ENCODE results near the gene PBX2. TPM values are rescaled to one million over a fixed set of nuclear protein-coding genes. Genes with fewer than 3 reads are reported as not detected.

The PBX2 gene
- total RNA-seq, 1 donor from 2014 or later, result 50.1 TPM

GRCh38 chr6:32182555-32182981 is 7.4 kb downstream of the PBX2 start:
- Histone ChIP-seq H3K9me3 (ENCODE audit: control insufficient read depth in 3 of 3, low read length in 3 of 3) (no peaks in the 10 kb centered on the region), H3K27ac (ENCODE audit: low read depth, low read length) (no peak overlapping the region), H3K36me3 (ENCODE audit: control insufficient read depth in 3 of 3, insufficient read depth in 3 of 3, low read length in 3 of 3) (peaks cover 36 to 44% (median 37%) of the 10 kb centered on the region in 3 donors), H3K4me3 (ENCODE audit: low read length in 3 of 3) (no peak overlapping the region), H3K4me1 (ENCODE audit: control insufficient read depth in 3 of 3, insufficient read depth in 3 of 3, low read length in 3 of 3) (peaks cover 46 to 57% (median 53%) of the 10 kb centered on the region in 3 donors), H3K27me3 (ENCODE audit: control insufficient read depth in 3 of 3, insufficient read depth in 3 of 3, low read length in 3 of 3) (no peaks in the 10 kb centered on the region), H3K9ac (ENCODE audit: low read depth in 1 of 3, low read length in 3 of 3) (peak overlapping the region in 2 of 3 donors; percentile 40 to 57)

GRCh38 chr6:32181915-32182529 is 8.0 kb downstream of the PBX2 start:
- Histone ChIP-seq H3K4me3 (ENCODE audit: low read length in 3 of 3) (no peak overlapping the region), H3K9ac (ENCODE audit: low read depth in 1 of 3, low read length in 3 of 3) (peak overlapping the region in 1 of 3 donors; percentile 57), H3K4me1 (ENCODE audit: control insufficient read depth in 3 of 3, insufficient read depth in 3 of 3, low read length in 3 of 3) (peaks cover 50 to 59% (median 53%) of the 10 kb centered on the region in 3 donors), H3K27me3 (ENCODE audit: control insufficient read depth in 3 of 3, insufficient read depth in 3 of 3, low read length in 3 of 3) (no peaks in the 10 kb centered on the region), H3K36me3 (ENCODE audit: control insufficient read depth in 3 of 3, insufficient read depth in 3 of 3, low read length in 3 of 3) (peaks cover 31 to 39% (median 32%) of the 10 kb centered on the region in 3 donors), H3K27ac (ENCODE audit: low read depth, low read length) (no peak overlapping the region), H3K9me3 (ENCODE audit: control insufficient read depth in 3 of 3, low read length in 3 of 3) (no peaks in the 10 kb centered on the region)

- Histone ChIP-seq H3K4me3 (ENCODE audit: low read length in 3 of 3) (no peak overlapping the region), H3K9me3 (ENCODE audit: control insufficient read depth in 3 of 3, low read length in 3 of 3) (no peaks in the 10 kb centered on the region), H3K9ac (ENCODE audit: low read depth in 1 of 3, low read length in 3 of 3) (no peak overlapping the region), H3K4me1 (ENCODE audit: control insufficient read depth in 3 of 3, insufficient read depth in 3 of 3, low read length in 3 of 3) (peaks cover 53 to 59% (median 55%) of the 10 kb centered on the region in 3 donors), H3K27ac (ENCODE audit: low read depth, low read length) (no peak overlapping the region), H3K27me3 (ENCODE audit: control insufficient read depth in 3 of 3, insufficient read depth in 3 of 3, low read length in 3 of 3) (no peaks in the 10 kb centered on the region), H3K36me3 (ENCODE audit: control insufficient read depth in 3 of 3, insufficient read depth in 3 of 3, low read length in 3 of 3) (peaks cover 25 to 31% (median 27%) of the 10 kb centered on the region in 3 donors)
These were observed 8.8 kb downstream of the PBX2 start for GRCh38 chr6:32181148-32181702.

GRCh38 chr6:32179766-32180405 is 10.1 kb downstream of the PBX2 start:
- Histone ChIP-seq H3K27me3 (ENCODE audit: control insufficient read depth in 3 of 3, insufficient read depth in 3 of 3, low read length in 3 of 3) (no peaks in the 10 kb centered on the region), H3K9me3 (ENCODE audit: control insufficient read depth in 3 of 3, low read length in 3 of 3) (no peaks in the 10 kb centered on the region), H3K9ac (ENCODE audit: low read depth in 1 of 3, low read length in 3 of 3) (peak overlapping the region in 1 of 3 donors; percentile 80), H3K27ac (ENCODE audit: low read depth, low read length) (peak overlapping the region; percentile 4), H3K36me3 (ENCODE audit: control insufficient read depth in 3 of 3, insufficient read depth in 3 of 3, low read length in 3 of 3) (peaks cover 25 to 30% (median 27%) of the 10 kb centered on the region in 3 donors), H3K4me1 (ENCODE audit: control insufficient read depth in 3 of 3, insufficient read depth in 3 of 3, low read length in 3 of 3) (peaks cover 57 to 65% (median 58%) of the 10 kb centered on the region in 3 donors), H3K4me3 (ENCODE audit: low read length in 3 of 3) (no peak overlapping the region)

GRCh38 chr6:32178547-32179440 is 11.2 kb downstream of the PBX2 start:
- peaks cover 55 to 69% (median 62%) of the 10 kb centered on the region in 3 donors for H3K4me1 ChIP-seq (ENCODE audit: control insufficient read depth in 3 of 3, insufficient read depth in 3 of 3, low read length in 3 of 3)
- H3K27me3 ChIP-seq (ENCODE audit: control insufficient read depth in 3 of 3, insufficient read depth in 3 of 3, low read length in 3 of 3), result no peaks in the 10 kb centered on the region
- no peaks in the 10 kb centered on the region for H3K9me3 ChIP-seq (ENCODE audit: control insufficient read depth in 3 of 3, low read length in 3 of 3)
- peak overlapping the region; percentile 76 to 99 (median 94) for H3K4me3 ChIP-seq (ENCODE audit: low read length in 3 of 3)
- peaks cover 25 to 27% (median 26%) of the 10 kb centered on the region in 3 donors for H3K36me3 ChIP-seq (ENCODE audit: control insufficient read depth in 3 of 3, insufficient read depth in 3 of 3, low read length in 3 of 3)
- peak overlapping the region; percentile 80 to 95 (median 95) for H3K9ac ChIP-seq (ENCODE audit: low read depth in 1 of 3, low read length in 3 of 3)
- peak overlapping the region; percentile 96 for H3K27ac ChIP-seq (ENCODE audit: low read depth, low read length)

GRCh38 chr6:32177788-32178546 is 12.0 kb downstream of the PBX2 start, which contains the start of gene RNF5:
TSS of gene RNF5 (plus strand) at chr6:32178405. CDS start at chr6:32178512, 107 bp downstream.
- no peaks in the 10 kb centered on the region for H3K9me3 ChIP-seq (ENCODE audit: control insufficient read depth in 3 of 3, low read length in 3 of 3)
- peak within 1 kb of the TSS; percentile 76 to 99 (median 94) for H3K4me3 ChIP-seq (ENCODE audit: low read length in 3 of 3)
- H3K27me3 ChIP-seq (ENCODE audit: control insufficient read depth in 3 of 3, insufficient read depth in 3 of 3, low read length in 3 of 3), result no peaks in the 10 kb centered on the region
- peak within 1 kb of the TSS; percentile 80 to 95 (median 95) for H3K9ac ChIP-seq (ENCODE audit: low read depth in 1 of 3, low read length in 3 of 3)
- peaks cover 22 to 25% (median 23%) of the 10 kb centered on the region in 3 donors for H3K36me3 ChIP-seq (ENCODE audit: control insufficient read depth in 3 of 3, insufficient read depth in 3 of 3, low read length in 3 of 3)
- peaks cover 47 to 73% (median 59%) of the 10 kb centered on the region in 3 donors for H3K4me1 ChIP-seq (ENCODE audit: control insufficient read depth in 3 of 3, insufficient read depth in 3 of 3, low read length in 3 of 3)
- H3K27ac ChIP-seq (ENCODE audit: low read depth, low read length), result peak within 1 kb of the TSS; percentile 96

GRCh38 chr6:32177183-32177787 is 12.7 kb downstream of the PBX2 start:
- Histone ChIP-seq H3K9me3 (ENCODE audit: control insufficient read depth in 3 of 3, low read length in 3 of 3) (no peaks in the 10 kb centered on the region), H3K27ac (ENCODE audit: low read depth, low read length) (peak overlapping the region; percentile 96), H3K4me1 (ENCODE audit: control insufficient read depth in 3 of 3, insufficient read depth in 3 of 3, low read length in 3 of 3) (peaks cover 41 to 68% (median 52%) of the 10 kb centered on the region in 3 donors), H3K27me3 (ENCODE audit: control insufficient read depth in 3 of 3, insufficient read depth in 3 of 3, low read length in 3 of 3) (no peaks in the 10 kb centered on the region), H3K36me3 (ENCODE audit: control insufficient read depth in 3 of 3, insufficient read depth in 3 of 3, low read length in 3 of 3) (peaks cover 18 to 22% (median 19%) of the 10 kb centered on the region in 3 donors), H3K9ac (ENCODE audit: low read depth in 1 of 3, low read length in 3 of 3) (peak overlapping the region; percentile 80 to 95 (median 80)), H3K4me3 (ENCODE audit: low read length in 3 of 3) (peak overlapping the region; percentile 76 to 99 (median 94))

GRCh38 chr6:32176476-32177182 is 13.4 kb downstream of the PBX2 start:
- H3K4me1 ChIP-seq (ENCODE audit: control insufficient read depth in 3 of 3, insufficient read depth in 3 of 3, low read length in 3 of 3), result peaks cover 37 to 63% (median 46%) of the 10 kb centered on the region in 3 donors
- peaks cover 15 to 18% (median 17%) of the 10 kb centered on the region in 3 donors for H3K36me3 ChIP-seq (ENCODE audit: control insufficient read depth in 3 of 3, insufficient read depth in 3 of 3, low read length in 3 of 3)
- H3K9ac ChIP-seq (ENCODE audit: low read depth in 1 of 3, low read length in 3 of 3), result peak overlapping the region; percentile 80 to 95 (median 80)
- H3K4me3 ChIP-seq (ENCODE audit: low read length in 3 of 3), result peak overlapping the region; percentile 76 to 99 (median 94)
- no peaks in the 10 kb centered on the region for H3K9me3 ChIP-seq (ENCODE audit: control insufficient read depth in 3 of 3, low read length in 3 of 3)
- H3K27ac ChIP-seq (ENCODE audit: low read depth, low read length), result peak overlapping the region; percentile 96
- no peaks in the 10 kb centered on the region for H3K27me3 ChIP-seq (ENCODE audit: control insufficient read depth in 3 of 3, insufficient read depth in 3 of 3, low read length in 3 of 3)

Data from skeletal muscle tissue (tissue), 4 donors.